Kidney (tissue), 14 donors: Measurements from ENCODE around the gene CDK9. TPM values are rescaled to one million over a fixed set of nuclear protein-coding genes. Genes with fewer than 3 reads are reported as not detected.

Experiments used
- DNase-seq, 5 donors: peaks; one replicate each; pipeline ENCODE4 v3.0.0-alpha.2; 2013 to 2020
- FAIRE-seq: peaks from 2 replicates; lab custom pipeline; 2012; peaks lifted over from hg19 to GRCh38; lab: Jason Lieb, UNC
- H3K27ac ChIP-seq, 2 donors: one replicate each; pipeline ENCODE4 v1.7.0; 2013; ENCODE audit warnings: low read depth in 2 of 2, low read length in 2 of 2, inconsistent platforms in 1 of 2
- H3K27me3 ChIP-seq: one replicate; pipeline ENCODE4 v1.7.1; 2013; ENCODE audit warnings: low read length, inconsistent platforms; ENCODE audit not compliant: control insufficient read depth, insufficient read depth
- H3K36me3 ChIP-seq, 3 donors: one replicate each; pipeline versions ENCODE4 v1.7.0 to v1.7.1; 2013; ENCODE audit warnings: low read length in 3 of 3, control low read depth in 1 of 3, inconsistent platforms in 1 of 3; ENCODE audit not compliant: insufficient read depth in 3 of 3, control insufficient read depth in 2 of 3
- H3K4me1 ChIP-seq, 3 donors: one replicate each; pipeline versions ENCODE4 v1.7.0 to v1.7.1; 2013; ENCODE audit warnings: low read length in 3 of 3, inconsistent platforms in 1 of 3, low read depth in 1 of 3; ENCODE audit not compliant: control insufficient read depth in 2 of 3, insufficient read depth in 2 of 3
- H3K4me3 ChIP-seq, 3 donors: one replicate each; pipeline versions ENCODE4 v1.7.0 to v1.8.1; 2013; ENCODE audit warnings: low read length in 3 of 3, control low read depth in 1 of 3, inconsistent platforms in 1 of 3
- H3K9ac ChIP-seq, 3 donors: one replicate each; pipeline versions ENCODE4 v1.7.0 to v1.7.1; 2013; ENCODE audit warnings: low read length in 3 of 3, control low read depth in 1 of 3, inconsistent platforms in 1 of 3
- H3K9me3 ChIP-seq, 3 donors: one replicate each; pipeline versions ENCODE4 v1.7.0 to v1.7.1; 2013; ENCODE audit warnings: low read length in 3 of 3, control low read depth in 1 of 3, inconsistent platforms in 1 of 3; ENCODE audit not compliant: control insufficient read depth in 2 of 3, insufficient read depth in 1 of 3
- intact Hi-C: fragments of 100-400 bp; cut with DNase I; formaldehyde crosslinking; loops from one replicate; pipeline ENCODE4 v1.11.1; 2022
- polyA plus RNA-seq: library from polyadenylated mRNA; stranded (reverse); fragments of 350-450 nt; fragmentation: Illumina TruSeq; extraction: RNeasy Lipid Tissue Mini Kit (QIAGEN cat#74804); gene quantifications from one replicate; pipeline ENCODE4 v1.2.3, GENCODE V29; 2014; ENCODE audit warnings: low read depth, low replicate concordance; ENCODE audit not compliant: insufficient read depth
- total RNA-seq: library from RNA; stranded (reverse); fragmentation: NEBNext Ultra II Directional; extraction: Animal tissue kit (Norgen Biotek cat#: 25700); gene quantifications from one replicate; pipeline ENCODE4 v1.2.1, GENCODE V29; 2021
- TF ChIP-seq, protein P1 (sequence below): IDR thresholded peaks from 3 replicates; pipeline ENCODE4 v1.5.1; 2012; ENCODE audit warnings: mild to moderate bottlenecking, moderate library complexity, borderline replicate concordance; ENCODE audit not compliant: insufficient read depth; ENCODE audit errors: extremely low read depth
- donor health status: control.
- donor health status: control.
- donor health status: control.
- donor health status: control.
- donor health status: control.
- donor health status: DM: yes; HTN: yes; CAD: no.
- donor health status: Normal renal cell carcinoma (clear cell type).

The CDK9 gene
- total and polyA plus RNA-seq, 2 donors from 2014 or later = 45.2 to 93.5 TPM

DNA sequence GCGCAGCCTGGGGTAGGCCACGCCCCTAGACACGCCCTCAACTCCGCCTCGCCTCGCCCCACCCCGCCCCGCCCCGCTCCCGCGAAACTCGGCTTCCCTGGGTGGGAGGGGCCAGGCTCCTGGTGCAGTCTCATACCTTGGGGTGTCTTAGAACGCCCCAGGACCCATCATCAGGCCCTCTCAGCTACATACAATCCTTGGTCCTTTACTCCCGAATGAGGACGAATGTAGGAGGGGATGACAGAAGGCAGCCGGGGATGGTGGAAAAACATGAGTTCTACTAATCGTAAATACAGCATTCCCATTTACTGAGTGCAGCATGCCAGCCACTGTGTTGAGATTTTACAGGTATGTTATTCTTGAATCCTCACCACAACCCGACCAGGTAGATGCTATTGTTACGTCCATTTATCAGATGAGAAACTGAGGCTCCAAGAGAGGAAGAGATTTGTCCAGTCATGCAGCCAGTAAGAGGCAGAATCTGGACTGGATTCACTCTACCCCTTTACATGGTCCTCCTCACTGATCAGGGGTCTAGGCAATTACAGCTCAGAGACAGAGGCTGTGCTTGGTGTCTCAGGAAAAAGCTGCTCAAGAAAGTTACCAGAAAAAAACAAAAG lies 14.2 kb upstream of the CDK9 start:
- Histone ChIP-seq H3K27me3 (no peaks in the 10 kb centered on the region), H3K36me3 (no peaks in the 10 kb centered on the region), H3K4me3 (peak overlapping the region in 2 of 3 donors; percentile 41 to 50), H3K27ac (no peak overlapping the region), H3K4me1 (peaks cover 0 to 19% (median 0%) of the 10 kb centered on the region in 3 donors), H3K9me3 (no peaks in the 10 kb centered on the region), H3K9ac (no peak overlapping the region)
- TF ChIP-seq, protein P1, sequence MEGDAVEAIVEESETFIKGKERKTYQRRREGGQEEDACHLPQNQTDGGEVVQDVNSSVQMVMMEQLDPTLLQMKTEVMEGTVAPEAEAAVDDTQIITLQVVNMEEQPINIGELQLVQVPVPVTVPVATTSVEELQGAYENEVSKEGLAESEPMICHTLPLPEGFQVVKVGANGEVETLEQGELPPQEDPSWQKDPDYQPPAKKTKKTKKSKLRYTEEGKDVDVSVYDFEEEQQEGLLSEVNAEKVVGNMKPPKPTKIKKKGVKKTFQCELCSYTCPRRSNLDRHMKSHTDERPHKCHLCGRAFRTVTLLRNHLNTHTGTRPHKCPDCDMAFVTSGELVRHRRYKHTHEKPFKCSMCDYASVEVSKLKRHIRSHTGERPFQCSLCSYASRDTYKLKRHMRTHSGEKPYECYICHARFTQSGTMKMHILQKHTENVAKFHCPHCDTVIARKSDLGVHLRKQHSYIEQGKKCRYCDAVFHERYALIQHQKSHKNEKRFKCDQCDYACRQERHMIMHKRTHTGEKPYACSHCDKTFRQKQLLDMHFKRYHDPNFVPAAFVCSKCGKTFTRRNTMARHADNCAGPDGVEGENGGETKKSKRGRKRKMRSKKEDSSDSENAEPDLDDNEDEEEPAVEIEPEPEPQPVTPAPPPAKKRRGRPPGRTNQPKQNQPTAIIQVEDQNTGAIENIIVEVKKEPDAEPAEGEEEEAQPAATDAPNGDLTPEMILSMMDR = no peak
- intact Hi-C loops = no loop called here
- no peak for FAIRE-seq
- peak in 1 of 5 donors; percentile 29 for DNase-seq

DNA sequence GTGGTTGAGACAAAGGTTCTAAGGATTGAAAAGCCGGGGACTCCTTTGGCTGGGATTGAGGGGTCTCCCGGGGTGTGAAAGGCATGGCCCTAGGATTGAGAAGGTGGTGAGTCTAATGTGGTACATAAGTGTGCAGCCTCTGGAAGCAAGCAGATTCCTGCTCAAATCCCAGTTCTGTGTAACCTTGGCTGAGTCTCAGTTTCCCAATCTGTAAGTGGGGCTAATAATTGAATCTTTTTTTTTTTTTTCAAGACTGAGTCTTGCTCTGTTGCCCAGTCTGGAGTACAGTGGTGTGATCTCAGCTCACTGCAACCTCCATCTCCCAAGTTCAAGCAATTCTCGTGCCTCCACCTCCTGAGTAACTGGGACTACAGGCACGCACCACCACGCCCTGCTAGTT lies 13.2 kb upstream of the CDK9 start:
- no peak overlapping the region for H3K9ac ChIP-seq
- TF ChIP-seq, protein P1 = no peak
- DNase-seq (no peak), FAIRE-seq (no peak)
- H3K4me1 ChIP-seq = peaks cover 0 to 14% (median 0%) of the 10 kb centered on the region in 3 donors
- no peak overlapping the region for H3K4me3 ChIP-seq
- H3K27me3 ChIP-seq = no peaks in the 10 kb centered on the region
- H3K36me3 ChIP-seq = no peaks in the 10 kb centered on the region
- no peak overlapping the region for H3K27ac ChIP-seq
- intact Hi-C loops = no loop called here
- H3K9me3 ChIP-seq = no peaks in the 10 kb centered on the region

DNA sequence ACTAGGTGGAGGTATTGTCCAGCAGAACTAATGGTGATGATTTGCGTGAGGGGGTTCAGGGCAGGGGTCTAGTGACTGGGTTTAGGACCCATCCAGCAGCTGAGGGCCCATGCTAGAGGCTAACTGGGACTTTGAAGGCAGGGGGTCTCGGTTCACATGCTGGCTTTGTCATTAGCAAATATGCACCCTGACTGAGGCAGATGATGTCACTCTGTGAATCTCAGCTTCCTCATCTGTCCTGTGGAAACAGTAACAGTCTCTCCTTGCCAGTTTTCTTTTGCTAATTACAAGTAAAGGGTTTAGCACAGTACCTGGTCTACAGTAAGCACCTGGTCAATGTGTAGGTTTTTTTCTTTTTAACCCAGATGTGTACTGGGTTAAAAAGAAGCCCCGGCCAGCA lies 12.6 kb upstream of the CDK9 start:
- intact Hi-C loops = no loop called here
- FAIRE-seq = no peak
- Histone ChIP-seq H3K4me3 (no peak overlapping the region), H3K9ac (no peak overlapping the region), H3K9me3 (no peaks in the 10 kb centered on the region), H3K27ac (no peak overlapping the region), H3K4me1 (peaks cover 0 to 10% (median 0%) of the 10 kb centered on the region in 3 donors), H3K27me3 (no peaks in the 10 kb centered on the region), H3K36me3 (no peaks in the 10 kb centered on the region)
- TF ChIP-seq, protein P1 = no peak
- DNase-seq = no peak
